Measurements from ENCODE around the gene TMEM98. TPM values are rescaled to one million over a fixed set of nuclear protein-coding genes. Genes with fewer than 3 reads are reported as not detected.

TMEM98 gene
- total RNA-seq, 2 experiments from 2014 or later, result not detected

GRCh38 chr17:32928586-32929535, 908 bp downstream of the TMEM98 start:
- Histone ChIP-seq H3K27ac (ENCODE audit: low read depth, low read length, poor library complexity, severe bottlenecking) (no peak overlapping the region), H3K9me2 (ENCODE audit: insufficient read depth, low read length) (no peaks in the 10 kb centered on the region), H3K4me2 (ENCODE audit: low read length) (no peak overlapping the region), H4K20me1 (ENCODE audit: insufficient read depth, low read length) (no peaks in the 10 kb centered on the region), H2AFZ (ENCODE audit: low read length) (no peak overlapping the region), H3K79me2 (ENCODE audit: insufficient read depth, low read depth, low read length) (no peaks in the 10 kb centered on the region), H3K36me3 (ENCODE audit: insufficient read depth, low read length) (no peaks in the 10 kb centered on the region), H3K9me3 (ENCODE audit: low read length) (no peaks in the 10 kb centered on the region), H3K4me3 (ENCODE audit: low read depth, low read length, poor library complexity, severe bottlenecking) (no peak overlapping the region), H3K4me1 (ENCODE audit: insufficient read depth, low read length, poor library complexity, severe bottlenecking) (no peaks in the 10 kb centered on the region)
- TF ChIP-seq, protein P1, sequence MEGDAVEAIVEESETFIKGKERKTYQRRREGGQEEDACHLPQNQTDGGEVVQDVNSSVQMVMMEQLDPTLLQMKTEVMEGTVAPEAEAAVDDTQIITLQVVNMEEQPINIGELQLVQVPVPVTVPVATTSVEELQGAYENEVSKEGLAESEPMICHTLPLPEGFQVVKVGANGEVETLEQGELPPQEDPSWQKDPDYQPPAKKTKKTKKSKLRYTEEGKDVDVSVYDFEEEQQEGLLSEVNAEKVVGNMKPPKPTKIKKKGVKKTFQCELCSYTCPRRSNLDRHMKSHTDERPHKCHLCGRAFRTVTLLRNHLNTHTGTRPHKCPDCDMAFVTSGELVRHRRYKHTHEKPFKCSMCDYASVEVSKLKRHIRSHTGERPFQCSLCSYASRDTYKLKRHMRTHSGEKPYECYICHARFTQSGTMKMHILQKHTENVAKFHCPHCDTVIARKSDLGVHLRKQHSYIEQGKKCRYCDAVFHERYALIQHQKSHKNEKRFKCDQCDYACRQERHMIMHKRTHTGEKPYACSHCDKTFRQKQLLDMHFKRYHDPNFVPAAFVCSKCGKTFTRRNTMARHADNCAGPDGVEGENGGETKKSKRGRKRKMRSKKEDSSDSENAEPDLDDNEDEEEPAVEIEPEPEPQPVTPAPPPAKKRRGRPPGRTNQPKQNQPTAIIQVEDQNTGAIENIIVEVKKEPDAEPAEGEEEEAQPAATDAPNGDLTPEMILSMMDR (conservative IDR thresholded peaks at IDR 0.05; ENCODE audit: low read length), result no peak
- no peak for TF ChIP-seq EZH2phosphoT487 (IDR thresholded peaks at IDR 0.05; ENCODE audit: borderline replicate concordance, low read depth, low read length)
- no TSS peak for BruUV-seq (replicated peaks)
- POLR2A ChIA-PET, result interaction anchor here (0.5 kb wide), 1 partner anchor 1010 kb away, joined by 3 read pairs; no protein-coding TSS in a partner anchor
- no peak for DNase-seq (ENCODE audit: low spot score)
- intact Hi-C loops (cut with micrococcal nuclease; ENCODE audit: unreplicated experiment), result no loop called here
- CTCF ChIA-PET (ENCODE audit: unreplicated experiment), result no interaction called here

- TF ChIP-seq EZH2phosphoT487 (IDR thresholded peaks at IDR 0.05; ENCODE audit: borderline replicate concordance, low read depth, low read length), result no peak
- TF ChIP-seq, protein P1 (conservative IDR thresholded peaks at IDR 0.05; ENCODE audit: low read length), result no peak
- CTCF ChIA-PET (ENCODE audit: unreplicated experiment), result no interaction called here
- no peaks in the 10 kb centered on the region for H3K79me2 ChIP-seq (ENCODE audit: insufficient read depth, low read depth, low read length)
- H4K20me1 ChIP-seq (ENCODE audit: insufficient read depth, low read length), result no peaks in the 10 kb centered on the region
- H3K36me3 ChIP-seq (ENCODE audit: insufficient read depth, low read length), result no peaks in the 10 kb centered on the region
- POLR2A ChIA-PET, result interaction anchor here (0.5 kb wide), 1 partner anchor 1011 kb away, joined by 3 read pairs; no protein-coding TSS in a partner anchor
- H3K4me2 ChIP-seq (ENCODE audit: low read length), result no peak overlapping the region
- no peak overlapping the region for H3K4me3 ChIP-seq (ENCODE audit: low read depth, low read length, poor library complexity, severe bottlenecking)
- BruUV-seq (replicated peaks), result no TSS peak
- no peak overlapping the region for H3K27ac ChIP-seq (ENCODE audit: low read depth, low read length, poor library complexity, severe bottlenecking)
- H3K9me2 ChIP-seq (ENCODE audit: insufficient read depth, low read length), result no peaks in the 10 kb centered on the region
- no peak for DNase-seq (ENCODE audit: low spot score)
- H3K4me1 ChIP-seq (ENCODE audit: insufficient read depth, low read length, poor library complexity, severe bottlenecking), result no peaks in the 10 kb centered on the region
- intact Hi-C loops (cut with micrococcal nuclease; ENCODE audit: unreplicated experiment), result no loop called here
- H3K9me3 ChIP-seq (ENCODE audit: low read length), result no peaks in the 10 kb centered on the region
- H2AFZ ChIP-seq (ENCODE audit: low read length), result no peak overlapping the region
These were observed 1.6 kb downstream of the TMEM98 start for GRCh38 chr17:32929588-32929987.

DNA sequence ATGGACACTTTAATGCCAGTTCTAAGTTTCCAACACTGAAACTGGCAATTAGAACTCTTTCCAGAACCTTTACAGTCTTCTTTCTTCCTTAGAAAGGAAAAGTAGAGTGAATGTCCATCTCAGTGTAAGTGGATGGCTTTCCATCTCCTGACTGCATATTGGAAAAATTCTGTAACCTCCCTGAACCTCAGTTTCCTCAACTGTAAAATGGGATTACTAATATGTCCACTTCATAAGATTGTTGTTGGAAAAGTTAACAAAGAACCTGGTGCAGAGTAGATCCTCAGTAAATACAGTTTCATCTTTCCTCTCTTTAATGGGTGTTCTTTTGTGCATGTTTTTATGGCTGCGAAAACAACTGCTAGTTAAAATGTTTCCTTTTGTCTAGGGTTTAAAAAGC, 2.6 kb downstream of the TMEM98 start:
- CTCF ChIA-PET (ENCODE audit: unreplicated experiment), result no interaction called here
- H4K20me1 ChIP-seq (ENCODE audit: insufficient read depth, low read length), result no peaks in the 10 kb centered on the region
- TF ChIP-seq EZH2phosphoT487 (IDR thresholded peaks at IDR 0.05; ENCODE audit: borderline replicate concordance, low read depth, low read length), result no peak
- TF ChIP-seq, protein P1 (conservative IDR thresholded peaks at IDR 0.05; ENCODE audit: low read length), result no peak
- DNase-seq (ENCODE audit: low spot score), result no peak
- no peaks in the 10 kb centered on the region for H3K36me3 ChIP-seq (ENCODE audit: insufficient read depth, low read length)
- no peaks in the 10 kb centered on the region for H3K9me3 ChIP-seq (ENCODE audit: low read length)
- no peak overlapping the region for H2AFZ ChIP-seq (ENCODE audit: low read length)
- H3K9me2 ChIP-seq (ENCODE audit: insufficient read depth, low read length), result no peaks in the 10 kb centered on the region
- H3K27ac ChIP-seq (ENCODE audit: low read depth, low read length, poor library complexity, severe bottlenecking), result no peak overlapping the region
- H3K4me1 ChIP-seq (ENCODE audit: insufficient read depth, low read length, poor library complexity, severe bottlenecking), result no peaks in the 10 kb centered on the region
- no peaks in the 10 kb centered on the region for H3K79me2 ChIP-seq (ENCODE audit: insufficient read depth, low read depth, low read length)
- H3K4me2 ChIP-seq (ENCODE audit: low read length), result no peak overlapping the region
- no peak overlapping the region for H3K4me3 ChIP-seq (ENCODE audit: low read depth, low read length, poor library complexity, severe bottlenecking)
- BruUV-seq (replicated peaks), result no TSS peak
- intact Hi-C loops (cut with micrococcal nuclease; ENCODE audit: unreplicated experiment), result no loop called here
- POLR2A ChIA-PET, result interaction anchor here (0.7 kb wide), 1 partner anchor 91 kb away, joined by 3 read pairs; no protein-coding TSS in a partner anchor

Measured in OCI-LY7 (cell line).